HepG2 (cell line): ENCODE data around the gene ST6GALNAC2. TPM values are rescaled to one million over a fixed set of nuclear protein-coding genes. Genes with fewer than 3 reads are reported as not detected.

Experiments
- ATAD3A ChIP-seq: sonication (generic); formaldehyde crosslinking; IDR thresholded peaks from 2 replicates; pipeline ENCODE4 v1.4.0; 2020; ENCODE audit warnings: missing genetic modification reagents
- CREB1 ChIP-seq, 2 experiments: fragments of 450-650 bp in 1 of 2; IDR thresholded peaks; 2 replicates each; pipeline ENCODE4 v1.6.1; 2016 to 2017; ENCODE audit warnings: control low read depth in 1 of 2, mild to moderate bottlenecking in 1 of 2, missing compliant biosample characterization in 1 of 2, missing genetic modification characterization in 1 of 2
- DMAP1 ChIP-seq: IDR thresholded peaks from 2 replicates; pipeline ENCODE4 v1.6.1; 2016
- ELF1 ChIP-seq: sonication (generic); formaldehyde crosslinking; IDR thresholded peaks from 2 replicates; pipeline ENCODE4 v1.4.0; 2020; ENCODE audit warnings: missing genetic modification reagents
- HNRNPL ChIP-seq: fragments of 200-400 bp; formaldehyde crosslinking; IDR thresholded peaks from 2 replicates; pipeline ENCODE4 v1.6.1; 2017; ENCODE audit warnings: mild to moderate bottlenecking, low read depth, low read length
- ISX ChIP-seq: sonication (generic); formaldehyde crosslinking; conservative IDR thresholded peaks from 2 replicates; pipeline ENCODE4 v1.5.0; 2020; ENCODE audit warnings: missing genetic modification reagents
- NCOA2 ChIP-seq: sonication (generic); formaldehyde crosslinking; IDR thresholded peaks from 2 replicates; pipeline ENCODE4 v1.8.0; 2022; ENCODE audit warnings: inconsistent platforms
- NFE2L1 ChIP-seq: sonication (generic); formaldehyde crosslinking; IDR thresholded peaks from 2 replicates; pipeline ENCODE4 v1.4.0; 2020; ENCODE audit warnings: missing genetic modification reagents, mild to moderate bottlenecking, borderline replicate concordance
- NR2F6 ChIP-seq, 2 experiments: IDR thresholded peaks; 2 replicates each; pipeline ENCODE4 v1.6.1; 2016; ENCODE audit warnings: antibody characterized with exemption in 1 of 2, mild to moderate bottlenecking in 1 of 2
- ZEB1 ChIP-seq: IDR thresholded peaks from 2 replicates; pipeline ENCODE4 v1.6.1; 2012; ENCODE audit warnings: mild to moderate bottlenecking, low read depth, inconsistent platforms; ENCODE audit not compliant: insufficient replicate concordance
- ZNF572 ChIP-seq: sonication (generic); formaldehyde crosslinking; IDR thresholded peaks from 2 replicates; pipeline ENCODE4 v1.5.1; 2020; ENCODE audit warnings: mild to moderate bottlenecking, missing genetic modification reagents
- ZSCAN21 ChIP-seq: sonication (generic); formaldehyde crosslinking; IDR thresholded peaks from 2 replicates; pipeline ENCODE4 v1.8.0; 2022; ENCODE audit warnings: mild to moderate bottlenecking, missing genetic modification reagents, moderate library complexity, borderline replicate concordance
- ZZZ3 ChIP-seq: sonication (generic); formaldehyde crosslinking; IDR thresholded peaks from 2 replicates; pipeline ENCODE4 v1.4.0; 2020; ENCODE audit warnings: missing genetic modification reagents, mild to moderate bottlenecking, borderline replicate concordance
- polyA plus RNA-seq, 8 experiments: library from polyadenylated mRNA; depleted of rRNA in 3 of 8; stranded (reverse) in 7 of 8; unstranded in 1 of 8; fragments of >200 nt; fragmentation: Illumina TruSeq in 4 of 8; extraction: Trizol in 4 of 8; gene quantifications; 2 replicates each; pipeline versions ENCODE4 v1.2.1 to v1.2.3, GENCODE V29; 2011 to 2016; ENCODE audit warnings: low read depth in 4 of 8, missing spikeins in 1 of 8, mixed read lengths in 1 of 8; ENCODE audit not compliant: insufficient read depth in 1 of 8
- total RNA-seq, 5 experiments: library from RNA; depleted of rRNA; stranded (reverse); fragments of >200 nt; fragmentation: Illumina TruSeq; extraction: Trizol; gene quantifications; 2 replicates each; pipeline ENCODE4 v1.2.3, GENCODE V29; 2016; ENCODE audit warnings: low read depth in 1 of 5
- TF ChIP-seq, protein P1 (sequence below): fragments of 450-650 bp; IDR thresholded peaks from 2 replicates; pipeline ENCODE4 v1.6.1; 2016
- TF ChIP-seq, protein P2 (sequence below): sonication (generic); formaldehyde crosslinking; IDR thresholded peaks from 2 replicates; pipeline ENCODE4 v1.4.0; 2020; ENCODE audit warnings: missing genetic modification reagents, borderline replicate concordance
- TF ChIP-seq, protein P3 (sequence below): sonication (generic); formaldehyde crosslinking; IDR thresholded peaks from 2 replicates; pipeline ENCODE4 v1.5.0; 2020; ENCODE audit warnings: mild to moderate bottlenecking, missing genetic modification reagents, borderline replicate concordance
- TF ChIP-seq, protein P4 (sequence below): sonication (generic); formaldehyde crosslinking; IDR thresholded peaks from 2 replicates; pipeline ENCODE4 v1.5.1; 2020; ENCODE audit warnings: mild to moderate bottlenecking, moderate library complexity, missing genetic modification reagents
- TF ChIP-seq, protein P5 (sequence below): sonication (generic); formaldehyde crosslinking; IDR thresholded peaks from 2 replicates; pipeline ENCODE4 v1.8.0; 2022; ENCODE audit warnings: mild to moderate bottlenecking, missing genetic modification reagents, moderate library complexity

The ST6GALNAC2 gene
- total and polyA plus RNA-seq, 2 of the 13 experiments (the other 11 are each of a cell fraction or from before 2014, with no cell fraction given) = 0.12 to 0.49 TPM

DNA sequence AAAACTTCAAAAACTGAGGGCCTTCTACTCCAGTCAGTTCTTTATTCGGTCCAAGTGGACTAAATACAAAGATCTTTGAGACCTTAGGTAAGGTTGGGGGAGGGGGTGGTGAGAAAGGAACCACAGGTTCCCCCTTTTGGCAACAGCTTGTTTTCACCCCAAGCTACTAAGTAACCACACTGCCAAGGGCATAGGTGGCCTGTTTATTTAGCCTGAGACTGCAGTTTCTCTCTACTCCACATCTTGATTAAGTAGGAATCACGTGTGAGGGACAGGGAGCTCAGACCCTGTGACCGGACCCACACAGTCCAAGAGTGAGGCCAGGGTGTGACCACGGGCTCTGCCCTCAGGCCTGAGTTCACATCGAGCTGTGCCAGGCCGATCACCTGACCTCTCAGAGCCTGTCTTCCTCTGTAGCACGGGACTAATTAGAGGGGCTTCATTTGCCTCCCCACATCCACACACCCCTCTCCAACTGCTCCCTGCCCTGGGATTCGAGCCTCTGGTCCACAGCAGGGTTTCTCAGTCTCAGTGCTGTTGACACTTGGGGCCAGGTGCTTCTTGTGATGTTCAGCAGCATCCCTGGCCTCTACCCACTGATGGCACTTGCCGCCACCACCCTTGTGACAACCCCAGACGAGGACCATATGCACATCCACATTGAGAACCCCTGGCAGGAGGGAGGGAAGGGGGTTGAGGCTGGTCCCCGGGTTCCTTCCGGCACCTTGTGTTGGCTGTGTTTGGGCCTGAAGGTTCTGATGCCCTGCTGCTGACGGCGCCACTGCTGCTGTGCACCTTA lies 17.8 kb downstream of the ST6GALNAC2 start (continued):
- TF ChIP-seq, protein P1, sequence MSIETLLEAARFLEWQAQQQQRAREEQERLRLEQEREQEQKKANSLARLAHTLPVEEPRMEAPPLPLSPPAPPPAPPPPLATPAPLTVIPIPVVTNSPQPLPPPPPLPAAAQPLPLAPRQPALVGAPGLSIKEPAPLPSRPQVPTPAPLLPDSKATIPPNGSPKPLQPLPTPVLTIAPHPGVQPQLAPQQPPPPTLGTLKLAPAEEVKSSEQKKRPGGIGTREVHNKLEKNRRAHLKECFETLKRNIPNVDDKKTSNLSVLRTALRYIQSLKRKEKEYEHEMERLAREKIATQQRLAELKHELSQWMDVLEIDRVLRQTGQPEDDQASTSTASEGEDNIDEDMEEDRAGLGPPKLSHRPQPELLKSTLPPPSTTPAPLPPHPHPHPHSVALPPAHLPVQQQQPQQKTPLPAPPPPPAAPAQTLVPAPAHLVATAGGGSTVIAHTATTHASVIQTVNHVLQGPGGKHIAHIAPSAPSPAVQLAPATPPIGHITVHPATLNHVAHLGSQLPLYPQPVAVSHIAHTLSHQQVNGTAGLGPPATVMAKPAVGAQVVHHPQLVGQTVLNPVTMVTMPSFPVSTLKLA = no peak
- TF ChIP-seq, protein P2, sequence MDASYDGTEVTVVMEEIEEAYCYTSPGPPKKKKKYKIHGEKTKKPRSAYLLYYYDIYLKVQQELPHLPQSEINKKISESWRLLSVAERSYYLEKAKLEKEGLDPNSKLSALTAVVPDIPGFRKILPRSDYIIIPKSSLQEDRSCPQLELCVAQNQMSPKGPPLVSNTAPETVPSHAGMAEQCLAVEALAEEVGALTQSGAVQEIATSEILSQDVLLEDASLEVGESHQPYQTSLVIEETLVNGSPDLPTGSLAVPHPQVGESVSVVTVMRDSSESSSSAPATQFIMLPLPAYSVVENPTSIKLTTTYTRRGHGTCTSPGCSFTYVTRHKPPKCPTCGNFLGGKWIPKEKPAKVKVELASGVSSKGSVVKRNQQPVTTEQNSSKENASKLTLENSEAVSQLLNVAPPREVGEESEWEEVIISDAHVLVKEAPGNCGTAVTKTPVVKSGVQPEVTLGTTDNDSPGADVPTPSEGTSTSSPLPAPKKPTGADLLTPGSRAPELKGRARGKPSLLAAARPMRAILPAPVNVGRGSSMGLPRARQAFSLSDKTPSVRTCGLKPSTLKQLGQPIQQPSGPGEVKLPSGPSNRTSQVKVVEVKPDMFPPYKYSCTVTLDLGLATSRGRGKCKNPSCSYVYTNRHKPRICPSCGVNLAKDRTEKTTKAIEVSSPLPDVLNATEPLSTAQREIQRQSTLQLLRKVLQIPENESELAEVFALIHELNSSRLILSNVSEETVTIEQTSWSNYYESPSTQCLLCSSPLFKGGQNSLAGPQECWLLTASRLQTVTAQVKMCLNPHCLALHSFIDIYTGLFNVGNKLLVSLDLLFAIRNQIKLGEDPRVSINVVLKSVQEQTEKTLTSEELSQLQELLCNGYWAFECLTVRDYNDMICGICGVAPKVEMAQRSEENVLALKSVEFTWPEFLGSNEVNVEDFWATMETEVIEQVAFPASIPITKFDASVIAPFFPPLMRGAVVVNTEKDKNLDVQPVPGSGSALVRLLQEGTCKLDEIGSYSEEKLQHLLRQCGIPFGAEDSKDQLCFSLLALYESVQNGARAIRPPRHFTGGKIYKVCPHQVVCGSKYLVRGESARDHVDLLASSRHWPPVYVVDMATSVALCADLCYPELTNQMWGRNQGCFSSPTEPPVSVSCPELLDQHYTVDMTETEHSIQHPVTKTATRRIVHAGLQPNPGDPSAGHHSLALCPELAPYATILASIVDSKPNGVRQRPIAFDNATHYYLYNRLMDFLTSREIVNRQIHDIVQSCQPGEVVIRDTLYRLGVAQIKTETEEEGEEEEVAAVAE (CRISPR knock-in tag) = no peak
- TF ChIP-seq ATAD3A (CRISPR knock-in tag) (no peak), ELF1 (CRISPR knock-in tag) (no peak), HNRNPL (0 out of 2 replicates have a peak, but pooled peaks have one; percentile 50), ZEB1 (no peak), ZNF572 (CRISPR knock-in tag) (no peak), NFE2L1 (CRISPR knock-in tag) (no peak), DMAP1 (CRISPR knock-in tag) (no peak), CREB1 (IDR thresholded peaks at IDR 0.05) (no peak), CREB1 (CRISPR knock-in tag; IDR thresholded peaks at IDR 0.05) (no peak), NCOA2 (peak; percentile 46), ZZZ3 (no peak), ZSCAN21 (no peak), ISX (CRISPR knock-in tag) (no peak), NR2F6 (IDR thresholded peaks at IDR 0.05) (no peak), NR2F6 (CRISPR knock-in tag; IDR thresholded peaks at IDR 0.05) (0 out of 2 replicates have a peak, but pooled peaks have one; percentile 4)
- TF ChIP-seq, protein P3, sequence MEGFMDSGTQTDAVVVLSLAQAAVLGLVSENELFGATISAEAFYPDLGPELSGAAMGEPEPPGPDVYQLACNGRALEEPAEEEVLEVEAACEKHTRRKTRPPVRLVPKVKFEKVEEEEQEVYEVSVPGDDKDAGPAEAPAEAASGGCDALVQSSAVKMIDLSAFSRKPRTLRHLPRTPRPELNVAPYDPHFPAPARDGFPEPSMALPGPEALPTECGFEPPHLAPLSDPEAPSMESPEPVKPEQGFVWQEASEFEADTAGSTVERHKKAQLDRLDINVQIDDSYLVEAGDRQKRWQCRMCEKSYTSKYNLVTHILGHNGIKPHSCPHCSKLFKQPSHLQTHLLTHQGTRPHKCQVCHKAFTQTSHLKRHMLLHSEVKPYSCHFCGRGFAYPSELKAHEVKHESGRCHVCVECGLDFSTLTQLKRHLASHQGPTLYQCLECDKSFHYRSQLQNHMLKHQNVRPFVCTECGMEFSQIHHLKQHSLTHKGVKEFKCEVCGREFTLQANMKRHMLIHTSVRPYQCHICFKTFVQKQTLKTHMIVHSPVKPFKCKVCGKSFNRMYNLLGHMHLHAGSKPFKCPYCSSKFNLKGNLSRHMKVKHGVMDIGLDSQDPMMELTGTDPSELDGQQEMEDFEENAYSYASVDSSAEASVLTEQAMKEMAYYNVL (CRISPR knock-in tag) = no peak
- TF ChIP-seq, protein P4, sequence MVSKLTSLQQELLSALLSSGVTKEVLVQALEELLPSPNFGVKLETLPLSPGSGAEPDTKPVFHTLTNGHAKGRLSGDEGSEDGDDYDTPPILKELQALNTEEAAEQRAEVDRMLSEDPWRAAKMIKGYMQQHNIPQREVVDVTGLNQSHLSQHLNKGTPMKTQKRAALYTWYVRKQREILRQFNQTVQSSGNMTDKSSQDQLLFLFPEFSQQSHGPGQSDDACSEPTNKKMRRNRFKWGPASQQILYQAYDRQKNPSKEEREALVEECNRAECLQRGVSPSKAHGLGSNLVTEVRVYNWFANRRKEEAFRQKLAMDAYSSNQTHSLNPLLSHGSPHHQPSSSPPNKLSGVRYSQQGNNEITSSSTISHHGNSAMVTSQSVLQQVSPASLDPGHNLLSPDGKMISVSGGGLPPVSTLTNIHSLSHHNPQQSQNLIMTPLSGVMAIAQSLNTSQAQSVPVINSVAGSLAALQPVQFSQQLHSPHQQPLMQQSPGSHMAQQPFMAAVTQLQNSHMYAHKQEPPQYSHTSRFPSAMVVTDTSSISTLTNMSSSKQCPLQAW (CRISPR knock-in tag) = no peak
- TF ChIP-seq, protein P5, sequence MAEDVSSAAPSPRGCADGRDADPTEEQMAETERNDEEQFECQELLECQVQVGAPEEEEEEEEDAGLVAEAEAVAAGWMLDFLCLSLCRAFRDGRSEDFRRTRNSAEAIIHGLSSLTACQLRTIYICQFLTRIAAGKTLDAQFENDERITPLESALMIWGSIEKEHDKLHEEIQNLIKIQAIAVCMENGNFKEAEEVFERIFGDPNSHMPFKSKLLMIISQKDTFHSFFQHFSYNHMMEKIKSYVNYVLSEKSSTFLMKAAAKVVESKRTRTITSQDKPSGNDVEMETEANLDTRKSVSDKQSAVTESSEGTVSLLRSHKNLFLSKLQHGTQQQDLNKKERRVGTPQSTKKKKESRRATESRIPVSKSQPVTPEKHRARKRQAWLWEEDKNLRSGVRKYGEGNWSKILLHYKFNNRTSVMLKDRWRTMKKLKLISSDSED (CRISPR knock-in tag) = no peak
